GM19240 (cell line): ENCODE measurements around the gene L3MBTL4.

Experiments used
- DNase-seq: peaks from one replicate; pipeline ENCODE4 v3.0.0; 2011; ENCODE audit warnings: low spot score; ENCODE audit not compliant: insufficient read length

Gene L3MBTL4

GRCh38 chr18:5967007-5967406 is 447.7 kb downstream of the L3MBTL4 start:
- no peak for DNase-seq

GRCh38 chr18:5966514-5966913 is 448.2 kb downstream of the L3MBTL4 start:
- no peak for DNase-seq

- no peak for DNase-seq
These were observed 449.7 kb downstream of the L3MBTL4 start for GRCh38 chr18:5964996-5965395.

GRCh38 chr18:5964596-5964995 is 450.1 kb downstream of the L3MBTL4 start:
- no peak for DNase-seq

- DNase-seq, result no peak
These were observed 450.6 kb downstream of the L3MBTL4 start for GRCh38 chr18:5964108-5964507.

GRCh38 chr18:5963267-5963666 is 451.4 kb downstream of the L3MBTL4 start:
- no peak for DNase-seq

- DNase-seq, result no peak
These were observed 452.3 kb downstream of the L3MBTL4 start for GRCh38 chr18:5962362-5962761.

GRCh38 chr18:5961828-5962150 is 452.9 kb downstream of the L3MBTL4 start:
- no peak for DNase-seq

- DNase-seq, result no peak
These were observed 453.4 kb downstream of the L3MBTL4 start for GRCh38 chr18:5961097-5961827.

GRCh38 chr18:5958822-5959221 is 455.9 kb downstream of the L3MBTL4 start:
- no peak for DNase-seq

GRCh38 chr18:5955861-5956260 is 458.9 kb downstream of the L3MBTL4 start:
- DNase-seq, result no peak

- DNase-seq, result no peak
These were observed 463.1 kb downstream of the L3MBTL4 start for GRCh38 chr18:5951515-5952091.

GRCh38 chr18:5948781-5949180 is 465.9 kb downstream of the L3MBTL4 start:
- no peak for DNase-seq

- DNase-seq, result no peak
These were observed 466.5 kb downstream of the L3MBTL4 start for GRCh38 chr18:5948237-5948636.

- DNase-seq, result no peak
These were observed 470.3 kb downstream of the L3MBTL4 start for GRCh38 chr18:5944448-5944847.

- no peak for DNase-seq
These were observed 471.2 kb downstream of the L3MBTL4 start for GRCh38 chr18:5943514-5943913.

GRCh38 chr18:5942591-5942990 is 472.1 kb downstream of the L3MBTL4 start:
- no peak for DNase-seq

GRCh38 chr18:5941890-5942289 is 472.8 kb downstream of the L3MBTL4 start:
- DNase-seq, result no peak

GRCh38 chr18:5939801-5940667 is 474.7 kb downstream of the L3MBTL4 start:
- DNase-seq, result no peak

GRCh38 chr18:5937795-5938194 is 476.9 kb downstream of the L3MBTL4 start:
- DNase-seq, result no peak

GRCh38 chr18:5937121-5937520 is 477.6 kb downstream of the L3MBTL4 start:
- DNase-seq, result no peak

- DNase-seq, result no peak
These were observed 483.9 kb downstream of the L3MBTL4 start for GRCh38 chr18:5930789-5931188.
